ENCODE measurements around the gene MRPS9. TPM values are rescaled to one million over a fixed set of nuclear protein-coding genes. Genes with fewer than 3 reads are reported as not detected.

Gene MRPS9
- total RNA-seq, 1 experiment from 2014 or later: 60.0 TPM

- Histone ChIP-seq H2BK20ac (ENCODE audit: low read depth, low read length, poor library complexity, severe bottlenecking) (no peak overlapping the region), H3K27me3 (ENCODE audit: insufficient read depth, low read length) (no peaks in the 10 kb centered on the region), H3K27ac (ENCODE audit: insufficient read length, low read depth, low read length) (no peak overlapping the region), H2BK5ac (ENCODE audit: insufficient read length, low read length) (no peak overlapping the region), H3K23ac (ENCODE audit: insufficient read length, low read depth, low read length) (no peak overlapping the region), H3K4me1 (ENCODE audit: insufficient read depth, low read length) (no peaks in the 10 kb centered on the region; the same call in 1 of the 2 replicates), H3K4ac (ENCODE audit: low read depth, low read length) (no peak overlapping the region), H3K4me2 (ENCODE audit: insufficient read depth, insufficient read length, low read length) (no peak overlapping the region), H2BK120ac (ENCODE audit: low read depth, low read length, poor library complexity, severe bottlenecking) (no peak overlapping the region), H3K9ac (ENCODE audit: extremely low read depth, insufficient read length, low read length) (no peak overlapping the region), H3K79me2 (ENCODE audit: insufficient read depth, low read length) (no peaks in the 10 kb centered on the region), H4K20me1 (ENCODE audit: control insufficient read depth, insufficient read depth, insufficient read length) (no peaks in the 10 kb centered on the region), H3K18ac (ENCODE audit: insufficient read length, low read depth, low read length) (no peak overlapping the region), H4K91ac (ENCODE audit: insufficient read length, low read depth, low read length) (no peak overlapping the region), H4K8ac (replicated peaks; ENCODE audit: insufficient read length, low read depth, low read length) (no peak overlapping the region), H3K56ac (ENCODE audit: insufficient read length, low read depth, low read length) (no peak overlapping the region), H2AFZ (ENCODE audit: low read length) (no peak overlapping the region), H3K23me2 (ENCODE audit: insufficient read length, low read depth, low read length, poor library complexity, severe bottlenecking) (no peaks in the 10 kb centered on the region), H3T11ph (ENCODE audit: low read length) (no peak overlapping the region), H3K9me3 (ENCODE audit: control insufficient read depth, low read depth, low read length) (no peaks in the 10 kb centered on the region), H2BK12ac (ENCODE audit: insufficient read length, low read depth, low read length) (no peak overlapping the region), H4K5ac (ENCODE audit: insufficient read length, low read depth, low read length) (no peak overlapping the region), H2BK15ac (ENCODE audit: low read depth, low read length) (no peak overlapping the region), H3K79me1 (ENCODE audit: insufficient read depth, low read depth, low read length, poor library complexity, severe bottlenecking) (no peaks in the 10 kb centered on the region), H3K14ac (ENCODE audit: insufficient read depth, low read length) (no peak overlapping the region), H2AK5ac (ENCODE audit: insufficient read length, low read length) (no peak overlapping the region)
- no peak overlapping the region for H3K4me3 Mint-ChIP-seq
- no peaks in the 10 kb centered on the region for H3K27me3 Mint-ChIP-seq (ENCODE audit: low read depth)
- no peaks in the 10 kb centered on the region for H3K9me3 Mint-ChIP-seq
- DNase-seq: no peak
- H3K27ac Mint-ChIP-seq: no peak overlapping the region
- H3K36me3 Mint-ChIP-seq (ENCODE audit: insufficient read depth in 1 of 3, low read depth in 3 of 3): peaks cover 2 to 6% (median 3%) of the 10 kb centered on the region in 3 experiments; a peak in 4 of 7 replicates
- WGBS (ENCODE audit: extremely low coverage, insufficient read length, low lambda C conversion rate): no CpG with 5 or more reads among the region's 1 CpG
- no peak for TF ChIP-seq CTCF (conservative IDR thresholded peaks at IDR 0.05)
- H3K4me1 Mint-ChIP-seq: peaks cover 8 to 9% of the 10 kb centered on the region in 2 experiments
Measured at GRCh38 chr2:105085525-105085924, 47.7 kb downstream of the MRPS9 start.
